H9 (cell line): ENCODE measurements around the gene BTBD18. TPM values are rescaled to one million over a fixed set of nuclear protein-coding genes. Genes with fewer than 3 reads are reported as not detected.

Source experiments
- DNase-seq: peaks from one replicate; pipeline ENCODE4 v3.0.0-alpha.2; 2017
- H2AFZ ChIP-seq: one replicate; pipeline ENCODE4 v1.6.1; 2013; ENCODE audit warnings: mild to moderate bottlenecking, low read length, control low read depth, moderate library complexity
- H2AK5ac ChIP-seq: 2 replicates; pipeline ENCODE4 v1.6.1; 2013; ENCODE audit warnings: low read length, control low read depth, mixed read lengths; ENCODE audit not compliant: insufficient read length
- H2BK120ac ChIP-seq: one replicate; pipeline ENCODE4 v1.6.1; 2013; ENCODE audit warnings: low read depth, mild to moderate bottlenecking, low read length, control low read depth, inconsistent platforms; ENCODE audit not compliant: poor library complexity, severe bottlenecking
- H2BK12ac ChIP-seq: 2 replicates; pipeline ENCODE4 v1.6.1; 2013; ENCODE audit warnings: low read length, control low read depth, mixed read lengths, low read depth; ENCODE audit not compliant: insufficient read length
- H2BK15ac ChIP-seq: 2 replicates; pipeline ENCODE4 v1.6.1; 2013; ENCODE audit warnings: low read depth, low read length, control low read depth
- H2BK20ac ChIP-seq: one replicate; pipeline ENCODE4 v1.6.1; 2013; ENCODE audit warnings: low read depth, mild to moderate bottlenecking, low read length, control low read depth, inconsistent platforms; ENCODE audit not compliant: poor library complexity, severe bottlenecking
- H2BK5ac ChIP-seq: 2 replicates; pipeline ENCODE4 v1.6.1; 2013; ENCODE audit warnings: low read length, control low read depth, mixed read lengths; ENCODE audit not compliant: insufficient read length
- H3K14ac ChIP-seq: 2 replicates; pipeline ENCODE4 v1.6.1; 2013; ENCODE audit warnings: low read length, control low read depth; ENCODE audit not compliant: insufficient read depth
- H3K18ac ChIP-seq: 2 replicates; pipeline ENCODE4 v1.6.1; 2013; ENCODE audit warnings: low read depth, mild to moderate bottlenecking, mixed read lengths, low read length, control low read depth; ENCODE audit not compliant: insufficient read length
- H3K23ac ChIP-seq: 2 replicates; pipeline ENCODE4 v1.6.1; 2013; ENCODE audit warnings: low read length, control low read depth, mixed read lengths, low read depth; ENCODE audit not compliant: insufficient read length
- H3K23me2 ChIP-seq: 2 replicates; pipeline ENCODE4 v1.6.1; 2013; ENCODE audit warnings: low read depth, mild to moderate bottlenecking, mixed read lengths, low read length, control low read depth; ENCODE audit not compliant: insufficient read length, poor library complexity, severe bottlenecking
- H3K27ac ChIP-seq: 2 replicates; pipeline ENCODE4 v1.5.1; 2013; ENCODE audit warnings: low read length, control low read depth, mixed read lengths, low read depth; ENCODE audit not compliant: insufficient read length
- H3K27me3 ChIP-seq: 2 replicates; pipeline ENCODE4 v1.6.1; 2013; ENCODE audit warnings: low read length, control low read depth, inconsistent platforms; ENCODE audit not compliant: insufficient read depth
- H3K4ac ChIP-seq: 2 replicates; pipeline ENCODE4 v1.6.1; 2013; ENCODE audit warnings: low read depth, mild to moderate bottlenecking, control low read depth, inconsistent platforms, low read length, moderate library complexity
- H3K4me1 ChIP-seq: 2 replicates; pipeline ENCODE4 v1.6.1; 2013; ENCODE audit warnings: low read length, control low read depth, inconsistent platforms; ENCODE audit not compliant: insufficient read depth
- H3K4me2 ChIP-seq: 2 replicates; pipeline ENCODE4 v1.6.1; 2013; ENCODE audit warnings: low read length, control low read depth, mixed read lengths; ENCODE audit not compliant: insufficient read length, insufficient read depth
- H3K56ac ChIP-seq: 2 replicates; pipeline ENCODE4 v1.6.1; 2013; ENCODE audit warnings: low read depth, mild to moderate bottlenecking, mixed read lengths, low read length, control low read depth; ENCODE audit not compliant: insufficient read length
- H3K79me1 ChIP-seq: 2 replicates; pipeline ENCODE4 v1.6.1; 2013; ENCODE audit warnings: low read depth, mild to moderate bottlenecking, moderate library complexity, low read length, control low read depth, inconsistent platforms; ENCODE audit not compliant: insufficient read depth, poor library complexity, severe bottlenecking
- H3K79me2 ChIP-seq: 2 replicates; pipeline ENCODE4 v1.6.1; 2013; ENCODE audit warnings: low read length, control low read depth, inconsistent platforms; ENCODE audit not compliant: insufficient read depth
- H3K9ac ChIP-seq: 2 replicates; pipeline ENCODE4 v1.6.1; 2013; ENCODE audit warnings: low read length, control low read depth, mixed read lengths; ENCODE audit not compliant: insufficient read length; ENCODE audit errors: extremely low read depth
- H3K9me3 ChIP-seq: one replicate; pipeline ENCODE4 v1.6.1; 2013; ENCODE audit warnings: low read depth, low read length, inconsistent platforms; ENCODE audit not compliant: control insufficient read depth
- H3T11ph ChIP-seq: one replicate; pipeline ENCODE4 v1.6.1; 2013; ENCODE audit warnings: mild to moderate bottlenecking, low read length, control low read depth, inconsistent platforms
- H4K20me1 ChIP-seq: one replicate; pipeline ENCODE4 v1.6.1; 2013; ENCODE audit not compliant: control insufficient read depth, insufficient read length, insufficient read depth
- H4K5ac ChIP-seq: 2 replicates; pipeline ENCODE4 v1.6.1; 2013; ENCODE audit warnings: low read depth, mild to moderate bottlenecking, mixed read lengths, low read length, control low read depth; ENCODE audit not compliant: insufficient read length
- H4K8ac ChIP-seq: replicated peaks from 2 replicates; pipeline ENCODE4 v1.6.1; 2013; ENCODE audit warnings: low read length, control low read depth, mixed read lengths, low read depth; ENCODE audit not compliant: insufficient read length
- H4K91ac ChIP-seq: 2 replicates; pipeline ENCODE4 v1.6.1; 2013; ENCODE audit warnings: low read depth, mild to moderate bottlenecking, moderate library complexity, mixed read lengths, low read length, control low read depth; ENCODE audit not compliant: insufficient read length
- H3K27ac Mint-ChIP-seq, 3 experiments: 2 replicates in 2 of 3; 3 replicates in 1 of 3; pipeline ENCODE4 v1.8.0; 2020 to 2021; ENCODE audit warnings: mixed read lengths in 3 of 3, mild to moderate bottlenecking in 1 of 3, moderate library complexity in 1 of 3
- H3K27me3 Mint-ChIP-seq: 2 replicates; pipeline ENCODE4 v1.8.0; 2021; ENCODE audit warnings: low read depth, mild to moderate bottlenecking, moderate library complexity, mixed read lengths
- H3K36me3 Mint-ChIP-seq, 3 experiments: 2 replicates in 2 of 3; 3 replicates in 1 of 3; pipeline ENCODE4 v1.8.0; 2020 to 2021; ENCODE audit warnings: low read depth in 3 of 3, mixed read lengths in 3 of 3; ENCODE audit not compliant: insufficient read depth in 1 of 3
- H3K4me1 Mint-ChIP-seq, 2 experiments: 2 replicates each; pipeline ENCODE4 v1.8.0; 2020; ENCODE audit warnings: mixed read lengths in 2 of 2
- H3K4me3 Mint-ChIP-seq, 2 experiments: 2 replicates in 1 of 2; 3 replicates in 1 of 2; pipeline ENCODE4 v1.8.0; 2020 to 2021; ENCODE audit warnings: mild to moderate bottlenecking in 2 of 2, mixed read lengths in 2 of 2, moderate library complexity in 1 of 2
- H3K9me3 Mint-ChIP-seq, 2 experiments: 2 replicates in 1 of 2; 3 replicates in 1 of 2; pipeline ENCODE4 v1.8.0; 2020; ENCODE audit warnings: mild to moderate bottlenecking in 2 of 2, mixed read lengths in 2 of 2, moderate library complexity in 1 of 2
- WGBS: extraction: QIAGEN DNeasy Blood & Tissue Kit; methylation state at CpG from one replicate; pipeline ENCODE4 v1.1.7; 2013; ENCODE audit warnings: missing lambda C conversion rate, low lambda C conversion rate, mixed read lengths; ENCODE audit not compliant: insufficient read length; ENCODE audit errors: extremely low coverage; 5-methylcytosine and 5-hydroxymethylcytosine counted together
- total RNA-seq: library from RNA; stranded (reverse); gene quantifications from 2 replicates; pipeline ENCODE4 v1.2.1, GENCODE V29; 2021
- TF ChIP-seq, protein P1 (sequence below): fragments of 200-600 bp; sonication (generic); conservative IDR thresholded peaks from 3 replicates; pipeline ENCODE4 v1.8.0; 2021; ENCODE audit warnings: antibody characterized with exemption, mild to moderate bottlenecking

BTBD18 gene
- total RNA-seq, 1 experiment from 2014 or later, result not detected

DNA sequence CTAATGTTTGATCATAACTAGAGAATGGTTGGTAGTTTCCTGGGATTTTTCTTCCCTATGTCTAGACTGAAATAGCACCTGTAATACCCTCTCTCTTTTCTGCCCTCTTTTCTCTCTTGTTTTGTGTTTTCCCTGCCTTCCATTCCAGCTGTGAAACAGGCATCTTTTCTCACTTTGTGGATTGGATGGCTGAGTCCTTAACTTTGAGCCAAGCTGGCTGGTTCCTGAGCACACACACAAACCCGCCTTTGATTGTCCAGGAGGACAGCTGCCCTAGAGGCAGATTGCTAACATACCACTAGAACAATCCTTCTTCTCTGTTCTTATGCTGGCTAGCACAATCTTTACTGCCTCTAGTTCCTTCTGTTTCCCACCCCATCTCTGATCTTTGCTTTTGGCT, 27.7 kb upstream of the BTBD18 start:
- Mint-ChIP-seq H3K27ac (peak overlapping the region; percentile 94 to 99 (median 99)), H3K36me3 (peaks cover 0 to 13% (median 8%) of the 10 kb centered on the region in 3 experiments; a peak in 3 of 7 replicates), H3K9me3 (no peaks in the 10 kb centered on the region), H3K27me3 (no peaks in the 10 kb centered on the region), H3K4me1 (peaks cover 82 to 84% of the 10 kb centered on the region in 2 experiments), H3K4me3 (peak overlapping the region; percentile 2 to 55)
- no peak overlapping the region for H2BK5ac ChIP-seq
- TF ChIP-seq, protein P1, sequence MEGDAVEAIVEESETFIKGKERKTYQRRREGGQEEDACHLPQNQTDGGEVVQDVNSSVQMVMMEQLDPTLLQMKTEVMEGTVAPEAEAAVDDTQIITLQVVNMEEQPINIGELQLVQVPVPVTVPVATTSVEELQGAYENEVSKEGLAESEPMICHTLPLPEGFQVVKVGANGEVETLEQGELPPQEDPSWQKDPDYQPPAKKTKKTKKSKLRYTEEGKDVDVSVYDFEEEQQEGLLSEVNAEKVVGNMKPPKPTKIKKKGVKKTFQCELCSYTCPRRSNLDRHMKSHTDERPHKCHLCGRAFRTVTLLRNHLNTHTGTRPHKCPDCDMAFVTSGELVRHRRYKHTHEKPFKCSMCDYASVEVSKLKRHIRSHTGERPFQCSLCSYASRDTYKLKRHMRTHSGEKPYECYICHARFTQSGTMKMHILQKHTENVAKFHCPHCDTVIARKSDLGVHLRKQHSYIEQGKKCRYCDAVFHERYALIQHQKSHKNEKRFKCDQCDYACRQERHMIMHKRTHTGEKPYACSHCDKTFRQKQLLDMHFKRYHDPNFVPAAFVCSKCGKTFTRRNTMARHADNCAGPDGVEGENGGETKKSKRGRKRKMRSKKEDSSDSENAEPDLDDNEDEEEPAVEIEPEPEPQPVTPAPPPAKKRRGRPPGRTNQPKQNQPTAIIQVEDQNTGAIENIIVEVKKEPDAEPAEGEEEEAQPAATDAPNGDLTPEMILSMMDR, result 0 out of 3 replicates have a peak, but pooled peaks have one; percentile 7
- peak overlapping the region; percentile 5 for H3K9ac ChIP-seq
- H3K23ac ChIP-seq, result no peak overlapping the region
- H2BK20ac ChIP-seq, result no peak overlapping the region
- H2BK12ac ChIP-seq, result no peak overlapping the region
- peaks cover 27% of the 10 kb centered on the region for H3K4me1 ChIP-seq
- no peak overlapping the region for H3K56ac ChIP-seq
- no peaks in the 10 kb centered on the region for H4K20me1 ChIP-seq
- peak overlapping the region; percentile 31 for H3K4me2 ChIP-seq
- no peak overlapping the region; the same call in 1 of the 2 replicates for H3K14ac ChIP-seq
- no peak overlapping the region for H2AFZ ChIP-seq
- H3K27ac ChIP-seq, result peak overlapping the region; percentile 97
- no peak overlapping the region; the same call in 1 of the 2 replicates for H3K4ac ChIP-seq
- no peak overlapping the region for H2BK120ac ChIP-seq
- no peaks in the 10 kb centered on the region for H3K27me3 ChIP-seq
- no peaks in the 10 kb centered on the region for H3K23me2 ChIP-seq
- peaks cover 34% of the 10 kb centered on the region; the same call in 1 of the 2 replicates for H3K79me2 ChIP-seq
- H2BK15ac ChIP-seq, result no peak overlapping the region
- H3T11ph ChIP-seq, result no peak overlapping the region
- H2AK5ac ChIP-seq, result peak overlapping the region; percentile 73
- no peaks in the 10 kb centered on the region for H3K9me3 ChIP-seq
- H3K18ac ChIP-seq, result peak overlapping the region; percentile 47
- WGBS, result no CpG with 5 or more reads among the region's 1 CpG
- peaks cover 11% of the 10 kb centered on the region for H3K79me1 ChIP-seq
- H4K91ac ChIP-seq, result no peak overlapping the region
- H4K8ac ChIP-seq, result no peak overlapping the region
- DNase-seq, result peak; percentile 81
- no peak overlapping the region for H4K5ac ChIP-seq
